NCI-H2171 (cell line): Measurements from ENCODE around the gene EOMES.
"Not testable (repeated sequence)": the region's sequence is repeated elsewhere in the genome, so short reads cannot be mapped to it uniquely, and the experiment has no call there.

Experiments
- DNase-seq: peaks from one replicate; lab custom pipeline; 2025; lab: John Stamatoyannopoulos, UW

Gene EOMES

DNA sequence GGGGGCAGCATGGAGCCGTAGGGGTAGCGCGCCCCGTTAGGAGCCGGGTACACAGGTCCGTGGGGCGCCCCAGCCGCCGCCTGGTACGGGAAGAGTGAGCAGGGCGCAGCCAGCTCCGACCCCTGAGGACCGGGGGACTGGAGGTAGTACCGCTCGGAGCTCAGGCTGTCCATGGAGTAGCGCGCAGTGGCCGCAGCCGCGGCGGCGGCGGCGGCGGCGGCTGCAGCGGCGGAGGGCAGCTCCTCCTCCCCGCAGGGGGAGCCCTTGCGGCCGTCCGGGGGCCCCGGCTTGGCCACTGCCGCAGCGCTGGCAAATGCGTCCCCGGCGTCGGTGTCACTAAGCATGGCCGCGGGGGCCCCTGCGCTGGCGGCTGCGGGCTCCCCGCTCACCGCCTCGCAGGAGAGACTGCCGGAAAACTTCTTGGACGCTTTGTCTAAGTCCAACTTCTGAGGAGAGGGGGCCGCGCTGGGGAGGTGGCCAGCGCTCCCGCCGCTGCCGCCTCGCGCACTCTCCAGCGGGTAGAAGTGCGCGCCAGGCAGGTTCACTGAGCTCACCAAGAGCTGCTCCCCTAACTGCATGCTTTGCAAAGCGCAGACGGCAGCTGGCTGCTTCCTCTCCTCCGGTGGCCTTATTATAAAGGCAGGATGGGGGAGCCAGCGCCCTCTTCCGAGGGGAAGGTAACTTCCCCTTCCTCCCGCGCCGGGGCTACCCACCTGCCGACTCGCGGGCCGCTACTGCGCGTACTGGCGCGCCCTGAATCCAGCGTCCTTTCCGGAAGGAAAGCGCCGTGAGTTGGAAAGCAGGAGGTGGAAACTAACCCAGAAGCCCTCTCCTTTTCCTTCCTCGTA is at the start of gene EOMES:
Gene EOMES, minus strand, starts transcription at position 607 of the 848 bp plus-strand sequence. Its CDS starts 29 bp downstream, at position 578.
- DNase-seq = peak; percentile 43

DNA sequence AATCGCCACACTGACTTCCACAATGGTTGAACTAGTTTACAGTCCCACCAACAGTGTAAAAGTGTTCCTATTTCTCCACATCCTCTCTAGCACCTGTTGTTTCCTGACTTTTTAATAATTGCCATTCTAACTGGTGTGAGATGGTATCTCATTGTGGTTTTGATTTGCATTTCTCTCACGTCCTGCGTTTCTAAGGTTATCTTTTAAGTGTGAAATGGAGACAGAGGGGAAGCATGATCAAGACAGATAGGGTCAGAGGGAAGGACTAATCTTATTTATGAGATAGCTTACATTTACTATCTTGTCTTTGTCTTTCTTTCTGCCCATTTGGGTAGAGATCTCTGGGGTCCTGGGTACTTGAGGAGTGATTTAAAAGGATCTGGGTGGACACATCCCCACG is 48.3 kb upstream of the EOMES start:
- not testable (repeated sequence) for DNase-seq

DNA sequence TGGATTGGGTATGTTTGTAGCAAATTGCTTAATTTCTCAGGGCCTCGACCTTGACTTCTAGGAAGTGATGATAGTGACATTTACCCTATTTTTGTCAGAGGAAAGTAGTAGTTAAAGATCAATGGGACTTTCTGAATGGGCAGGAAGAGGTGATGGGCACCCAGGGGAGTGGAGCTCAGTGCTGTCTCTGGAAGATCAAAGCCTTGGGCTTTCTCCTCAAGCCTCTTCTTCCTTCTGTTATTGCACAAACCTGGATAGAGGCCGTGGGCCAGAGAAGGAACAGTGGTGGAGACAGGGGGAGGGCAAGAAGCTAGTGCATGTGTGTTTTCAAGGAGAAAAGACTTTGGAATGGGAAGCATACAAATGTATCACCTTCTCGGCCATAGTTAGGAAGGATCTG is 44.9 kb upstream of the EOMES start:
- no peak for DNase-seq

DNA sequence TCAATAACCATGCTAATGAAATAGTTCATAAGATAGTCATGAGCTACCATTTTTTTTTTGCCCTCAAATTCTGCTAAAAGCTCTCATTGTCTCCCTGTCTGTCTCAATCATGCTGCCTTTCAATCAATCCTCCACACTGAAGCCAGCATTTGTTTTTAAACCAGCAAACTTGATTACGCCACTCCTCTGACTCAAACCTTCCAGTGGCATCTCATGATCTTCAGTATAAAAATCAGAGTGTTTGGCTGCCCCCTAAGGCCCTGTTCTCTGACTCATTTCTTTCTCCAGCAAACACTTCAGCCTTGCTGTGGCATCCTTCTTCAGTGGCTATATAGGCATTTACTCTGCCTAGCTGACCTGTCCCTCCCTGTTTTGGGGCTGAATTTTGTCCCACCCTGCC is 36.0 kb upstream of the EOMES start:
- DNase-seq = no peak

DNA sequence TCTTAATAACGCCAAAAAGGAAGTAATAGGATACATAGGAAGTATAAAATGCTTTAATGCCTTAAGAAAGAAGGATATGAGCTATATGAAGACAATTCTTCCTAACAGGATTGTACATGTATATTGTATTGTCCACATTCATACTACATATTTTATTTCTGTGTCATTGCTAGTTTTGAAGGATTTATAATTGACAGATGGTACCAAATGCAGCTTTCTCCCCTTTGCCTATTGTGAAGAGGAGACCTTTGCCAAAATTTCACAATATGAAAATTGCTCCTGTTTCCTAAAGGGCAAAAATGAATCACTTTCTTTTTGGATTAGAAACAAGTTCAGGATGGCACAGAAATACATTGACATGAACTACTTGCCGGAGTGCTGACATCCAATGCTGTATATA is 34.8 kb upstream of the EOMES start:
- no peak for DNase-seq

DNA sequence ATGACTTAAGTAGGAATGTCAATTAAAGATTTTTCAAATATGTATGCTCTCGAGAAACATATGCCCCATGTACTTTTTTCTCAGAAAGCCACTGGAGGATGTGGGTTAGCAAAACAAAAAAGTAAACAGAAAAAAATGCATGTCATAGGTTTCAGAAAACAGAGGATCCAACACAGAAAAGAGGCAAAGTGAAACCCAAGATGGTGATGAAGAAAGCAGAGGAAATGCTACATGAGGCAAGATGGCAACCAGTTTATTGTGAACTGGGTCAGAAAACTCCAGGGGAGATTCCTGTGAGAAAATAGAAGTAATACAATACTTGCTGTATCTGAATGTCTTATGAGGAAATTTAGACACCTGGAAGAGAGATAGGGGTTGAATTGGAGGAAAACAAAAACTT is 30.8 kb upstream of the EOMES start:
- no peak for DNase-seq

DNA sequence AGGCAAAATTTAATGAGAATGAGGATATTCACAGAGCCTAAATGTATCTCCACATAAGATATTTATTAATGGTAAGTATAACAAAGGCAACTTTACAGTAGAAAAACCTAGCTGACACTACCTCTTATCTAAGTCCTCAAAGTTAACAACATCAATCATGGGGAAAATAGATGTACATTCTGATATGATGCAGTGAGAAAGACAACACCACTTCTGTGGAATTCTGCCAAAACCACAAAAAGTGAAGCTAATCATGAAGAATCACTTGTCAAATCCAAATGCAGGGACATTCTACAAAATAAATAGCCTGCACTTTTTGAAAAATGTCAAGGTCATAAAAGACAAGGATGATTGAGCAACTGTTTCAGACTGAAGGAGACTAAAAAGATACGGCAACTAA is 27.5 kb upstream of the EOMES start:
- DNase-seq = no peak

DNA sequence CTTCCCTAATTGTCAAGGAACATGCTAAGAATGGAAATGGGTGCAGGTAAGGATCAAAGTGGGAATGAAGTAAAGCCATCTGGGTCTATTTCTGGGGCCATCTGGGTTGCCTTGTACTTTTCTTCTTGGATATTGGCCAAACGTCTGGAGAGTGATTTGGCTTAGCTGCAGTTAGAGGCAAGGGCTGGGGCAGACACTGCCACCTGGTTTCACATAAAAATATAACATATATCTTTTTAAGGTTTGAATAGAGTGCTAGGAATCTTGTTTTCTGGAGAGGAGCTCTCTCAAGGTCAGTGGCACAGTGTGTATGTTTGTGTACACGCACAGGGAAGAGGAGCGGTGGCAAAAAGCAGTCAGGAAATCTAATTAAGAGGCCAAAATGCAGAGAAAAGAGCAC is 24.7 kb upstream of the EOMES start:
- peak; percentile 63 for DNase-seq

DNA sequence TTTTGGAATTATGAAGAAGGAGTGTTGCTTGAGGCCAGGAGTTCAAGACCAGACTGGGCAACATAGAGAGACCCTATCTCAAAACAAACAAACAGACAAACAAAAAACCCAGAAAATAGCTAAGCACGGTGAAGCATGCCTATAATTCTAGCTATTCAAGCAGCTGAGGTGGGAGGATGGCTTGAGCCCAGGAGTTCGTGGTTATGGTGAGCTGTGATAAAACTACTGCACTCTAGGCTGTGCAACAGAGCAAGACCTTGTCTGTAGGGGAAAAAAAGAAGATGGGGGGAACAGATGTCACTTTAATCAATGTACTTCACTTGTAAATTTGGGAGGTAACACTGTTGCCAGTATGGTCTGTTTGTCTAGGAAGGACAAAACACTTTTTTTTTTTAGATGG is 18.7 kb upstream of the EOMES start:
- DNase-seq = no peak

DNA sequence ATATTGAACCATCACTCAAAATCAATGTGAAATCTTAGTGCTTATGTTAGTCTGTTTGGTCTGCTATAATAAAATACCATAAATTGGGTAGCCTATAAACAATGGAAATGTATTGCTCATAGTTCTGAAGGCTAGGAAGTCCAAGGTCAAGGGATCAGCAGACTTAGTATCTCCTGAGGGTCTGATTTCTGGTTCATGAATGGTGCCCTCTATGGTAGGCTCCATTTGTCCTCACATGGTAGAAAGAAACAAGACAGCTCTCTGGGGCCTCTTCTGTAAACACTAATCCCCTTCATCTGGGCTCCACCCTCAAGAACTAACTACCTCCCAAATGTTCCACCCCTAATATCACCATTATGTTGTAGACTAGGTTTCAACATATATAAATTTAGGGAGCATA is 15.0 kb upstream of the EOMES start:
- no peak for DNase-seq

DNA sequence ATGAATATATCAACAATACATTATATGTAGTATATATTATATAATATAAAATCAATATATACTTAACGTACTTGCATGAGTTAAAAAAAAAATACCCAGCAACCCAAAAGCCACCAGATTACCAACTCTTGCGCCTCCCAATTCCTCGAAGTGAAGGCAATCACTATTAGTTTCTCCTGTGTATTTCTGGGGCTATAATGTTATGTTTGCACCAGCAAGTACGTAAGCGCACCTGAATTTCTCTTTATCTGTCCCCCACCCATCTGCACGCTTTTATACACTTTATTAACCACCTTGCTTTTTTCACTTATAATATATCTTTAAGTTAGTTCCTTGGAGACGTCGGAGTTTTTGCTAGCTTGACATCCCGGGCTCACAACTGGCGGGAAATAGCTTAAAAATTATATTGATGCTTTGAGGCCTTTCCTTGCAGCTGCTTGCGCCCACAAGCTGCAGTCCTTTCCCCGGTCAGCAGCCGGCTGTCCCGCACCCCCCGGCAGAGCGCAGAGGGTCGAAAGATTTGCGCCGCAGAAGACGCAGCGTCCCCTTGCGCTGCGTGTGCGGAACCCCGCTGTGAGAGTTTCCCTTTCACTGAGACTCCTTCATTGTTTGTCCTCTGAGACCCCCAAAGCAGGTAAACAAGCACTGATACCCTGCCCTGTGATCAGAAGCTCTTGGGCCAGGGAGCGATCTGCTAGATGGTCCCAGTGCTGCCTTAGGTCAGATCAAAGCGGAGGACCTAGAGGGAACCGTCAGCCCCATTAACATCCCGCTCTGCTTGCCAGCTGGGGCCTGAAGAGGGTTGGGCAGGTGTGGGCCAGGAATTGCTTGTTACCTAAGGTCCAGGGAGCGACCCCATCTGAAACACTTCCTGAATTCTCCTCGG is 8.9 kb upstream of the EOMES start:
- DNase-seq = no peak

DNA sequence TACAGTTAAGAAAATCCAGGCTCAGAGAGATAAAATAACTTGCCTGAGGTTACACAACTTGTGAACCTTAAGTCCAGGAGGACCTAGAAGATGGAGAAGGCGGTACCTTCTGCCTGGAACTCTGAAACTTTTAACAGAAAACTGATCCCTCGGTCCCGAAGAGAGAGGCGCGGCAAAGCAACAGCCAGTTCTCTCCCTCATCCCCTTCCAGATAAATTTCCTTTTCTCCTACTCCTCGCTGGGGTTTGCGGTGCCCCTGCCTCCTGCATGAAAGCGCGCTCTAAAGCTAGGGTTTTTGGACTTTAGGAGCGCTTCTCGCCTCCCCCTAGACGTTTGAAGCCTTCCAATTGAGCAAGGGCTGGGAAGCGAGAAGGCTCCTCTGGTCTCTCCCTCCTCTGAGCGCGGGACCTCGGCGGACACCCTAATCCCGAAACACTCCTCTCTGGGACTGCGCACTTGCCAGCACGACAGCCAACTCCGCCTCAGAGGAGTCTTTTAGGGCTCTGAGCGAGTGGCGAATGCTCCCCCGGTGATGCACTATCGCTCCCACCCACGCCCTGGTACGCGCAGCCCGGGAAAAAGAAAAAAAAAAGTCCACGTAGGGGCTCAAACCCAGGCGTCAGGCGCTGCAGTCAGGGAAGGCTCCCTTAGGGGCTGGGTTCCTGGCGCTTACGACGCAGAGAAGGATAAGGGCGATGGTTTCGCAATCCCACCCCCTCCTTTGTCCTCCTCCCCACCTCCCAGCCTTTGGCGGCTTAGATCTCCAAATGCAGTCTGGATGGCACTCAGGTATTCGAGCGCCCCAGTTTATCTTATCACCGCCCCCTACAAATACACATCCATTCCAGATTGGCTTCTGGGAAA is 7.9 kb upstream of the EOMES start:
- DNase-seq = no peak

DNA sequence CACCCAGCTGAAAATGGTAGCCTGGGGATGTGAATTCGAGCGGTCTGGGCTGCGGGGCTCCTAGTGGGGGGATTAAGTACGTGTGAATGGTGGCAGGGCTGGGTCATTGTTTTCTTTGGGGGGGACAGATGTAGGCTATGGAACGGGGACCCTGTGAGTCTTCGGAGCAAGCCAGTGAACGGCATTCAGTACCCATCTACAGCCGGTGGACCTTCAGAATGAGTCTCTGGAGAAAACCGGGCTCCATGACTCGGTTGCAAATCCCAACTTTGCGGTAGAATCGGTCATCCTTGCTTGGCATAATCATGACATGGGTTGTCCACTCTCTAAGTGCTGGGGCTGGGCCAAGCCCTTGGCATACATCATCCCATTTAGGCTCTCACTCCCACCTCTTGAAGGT is 7.2 kb upstream of the EOMES start:
- DNase-seq = no peak

DNA sequence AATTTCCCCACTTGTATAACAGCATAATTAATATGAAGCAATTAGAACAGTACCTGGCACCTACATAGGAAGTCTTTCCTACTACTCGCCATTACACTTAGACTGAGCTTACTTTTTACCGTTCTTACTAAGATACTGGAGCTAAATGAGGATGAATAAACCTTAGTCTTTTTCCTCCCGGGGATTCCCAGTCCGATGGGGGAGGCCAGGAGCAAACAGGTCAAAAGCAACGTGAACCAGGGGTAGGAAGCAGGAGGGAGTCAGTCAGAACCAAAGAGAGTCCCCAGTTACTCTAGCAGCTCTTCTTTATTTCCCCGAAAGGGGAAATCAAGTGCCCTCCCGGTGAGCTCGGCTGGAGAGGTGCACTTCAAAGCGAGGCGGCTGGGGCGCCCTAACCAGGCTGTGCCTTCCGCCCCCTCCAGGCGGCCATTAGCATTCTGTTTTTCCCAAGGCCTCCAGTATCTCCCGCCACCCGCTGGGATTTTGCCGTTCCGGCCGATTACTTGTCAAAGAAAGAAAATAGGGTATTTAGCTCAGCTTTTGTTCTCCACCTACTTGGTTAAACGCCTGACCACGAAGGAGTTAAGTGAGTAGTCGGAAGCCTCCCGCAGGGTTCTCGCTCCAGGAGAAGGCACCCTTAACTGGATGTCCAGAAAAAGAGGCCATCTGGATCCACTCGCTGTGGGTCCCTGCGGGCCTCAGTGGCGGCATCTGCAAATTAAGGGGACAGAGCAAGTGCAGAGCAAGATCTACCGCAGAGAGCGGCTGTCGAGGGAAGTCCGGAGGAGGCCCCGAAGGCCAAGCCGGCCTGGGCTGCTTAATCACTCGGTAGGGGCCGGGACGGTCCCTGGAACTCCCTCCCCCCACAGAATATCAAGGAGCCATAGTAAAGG is 6.3 kb upstream of the EOMES start:
- DNase-seq = no peak

DNA sequence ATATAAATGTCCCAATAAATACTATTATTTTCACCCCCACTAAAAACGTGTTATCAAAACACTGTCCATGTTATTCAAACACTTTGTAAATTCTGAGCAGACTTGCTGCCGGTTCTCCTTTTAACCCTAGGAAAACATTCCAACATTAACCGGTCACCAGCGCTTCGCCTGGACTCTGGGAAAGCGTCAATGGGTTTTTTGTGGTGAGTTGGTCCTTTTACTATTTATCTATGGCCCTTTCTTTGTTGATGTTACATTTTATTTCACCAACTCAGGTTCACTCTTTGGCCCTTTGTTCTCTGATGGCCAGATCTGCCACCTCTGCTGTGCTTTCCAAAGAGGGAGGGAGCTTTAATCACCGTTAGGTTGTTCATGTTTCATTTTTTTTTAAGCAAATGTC is 4.1 kb upstream of the EOMES start:
- DNase-seq = no peak

DNA sequence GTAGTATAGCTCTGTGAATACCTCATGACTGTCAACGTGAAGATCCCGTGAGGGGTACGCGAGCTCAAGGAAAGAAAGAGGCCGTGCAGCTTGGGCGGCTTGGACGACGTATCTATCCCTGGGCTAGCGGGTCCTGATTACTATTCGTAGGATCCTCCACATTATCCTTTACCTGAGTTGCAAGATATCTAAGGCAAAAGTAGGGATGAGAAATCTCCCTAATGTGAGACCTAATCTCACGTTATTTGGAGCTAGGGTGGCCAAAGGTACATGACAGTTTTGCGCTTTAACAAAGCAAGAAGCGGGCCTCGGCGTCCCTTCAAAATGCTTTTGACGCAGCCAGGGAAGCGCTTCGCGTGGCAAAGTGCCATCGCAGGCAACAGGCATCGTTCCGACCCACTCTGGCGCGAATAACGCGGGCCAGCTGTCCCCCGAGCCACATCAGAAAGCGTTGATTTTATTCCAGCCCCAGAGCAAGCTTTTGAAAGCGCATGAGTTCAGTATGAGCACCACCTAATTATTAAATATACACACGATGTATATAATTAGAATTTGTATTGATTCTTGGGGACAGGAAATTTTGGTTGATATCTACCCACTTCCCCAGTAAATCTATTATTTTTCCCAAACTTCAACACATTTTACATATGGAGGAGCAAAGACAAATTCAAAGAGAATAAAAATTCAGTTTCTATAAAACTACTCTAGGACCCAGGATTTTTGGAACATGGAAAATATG is 2.5 kb upstream of the EOMES start:
- no peak for DNase-seq

DNA sequence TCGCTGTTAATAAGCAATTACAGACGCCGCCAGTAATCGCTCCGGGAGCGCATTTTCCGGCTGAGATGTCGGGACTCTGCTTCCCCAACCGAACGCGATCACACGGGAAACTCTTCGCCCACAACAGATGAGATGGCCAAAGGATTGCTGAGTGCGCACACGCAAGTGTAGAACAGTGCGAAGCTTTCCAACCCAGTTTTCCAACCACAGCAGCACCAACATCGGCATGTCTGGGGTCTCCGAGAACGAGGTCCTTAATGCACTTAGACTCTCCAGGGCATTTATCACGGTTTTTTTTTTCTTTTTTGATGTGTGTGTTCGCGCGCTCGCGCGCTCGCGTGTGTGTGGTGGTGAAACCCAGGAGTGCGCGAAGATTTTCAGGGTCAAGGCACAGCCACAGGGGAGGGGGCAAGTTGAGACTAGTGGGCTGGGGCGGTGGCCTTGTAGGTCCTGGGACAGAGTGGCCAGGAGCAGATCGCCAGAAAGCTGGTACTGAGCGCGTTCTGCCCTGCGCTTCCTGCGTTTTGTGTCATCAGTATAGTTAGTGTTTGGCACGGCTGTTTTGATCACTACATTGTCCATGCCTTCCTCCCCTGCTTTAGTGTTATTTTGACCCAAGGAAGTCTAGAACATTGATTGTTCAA is 1.8 kb upstream of the EOMES start:
- DNase-seq = no peak

DNA sequence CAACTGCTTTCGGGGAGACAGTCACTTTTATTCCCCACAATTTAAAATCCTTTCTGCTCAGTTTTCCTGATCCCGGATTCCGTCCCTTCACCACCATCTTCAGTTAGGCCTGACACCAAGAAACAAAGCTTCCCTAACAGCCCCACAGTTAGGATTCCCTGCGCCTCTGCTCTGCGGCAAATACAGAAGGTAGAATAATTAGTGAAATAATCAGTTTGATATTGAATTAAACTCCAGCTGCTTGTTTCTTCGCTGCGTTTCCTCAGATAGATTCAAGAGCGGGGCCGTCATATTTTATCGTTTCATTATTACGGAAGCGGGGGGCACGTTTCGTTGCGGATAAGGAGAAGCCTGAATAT is 1.3 kb upstream of the EOMES start:
- DNase-seq = no peak

DNA sequence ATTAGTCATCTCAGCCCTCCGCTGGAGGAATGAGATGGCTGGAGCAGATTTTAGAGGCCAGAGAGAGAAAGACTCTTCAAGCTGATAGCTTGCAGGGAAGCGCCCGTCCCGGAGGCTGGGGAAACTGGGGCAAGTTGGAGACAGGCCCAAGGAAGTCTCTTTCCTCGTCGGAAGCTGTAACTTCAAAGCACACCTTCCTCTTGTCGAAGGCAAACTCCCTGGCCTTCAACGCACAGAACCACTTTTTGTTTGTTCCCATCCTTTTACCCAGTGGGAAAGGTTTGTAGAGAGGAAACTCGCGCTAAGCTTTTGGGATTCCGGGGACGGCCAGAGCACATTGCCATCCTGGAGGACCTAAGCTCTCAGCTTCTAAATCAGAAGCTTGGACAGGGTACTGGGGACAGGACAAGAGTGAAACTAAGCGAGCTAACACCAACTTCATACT is 900 bp upstream of the EOMES start:
- DNase-seq = no peak
